GM21825 (cell line): Measurements from ENCODE around the gene TMEM134.

Source experiments
- ATAC-seq: cut with Tn5 transposase; IDR thresholded peaks from one replicate; pipeline ENCODE4 v1.9.1; 2021; ENCODE audit warnings: mild to moderate bottlenecking, moderate library complexity; ENCODE audit not compliant: unreplicated experiment

Gene TMEM134

DNA sequence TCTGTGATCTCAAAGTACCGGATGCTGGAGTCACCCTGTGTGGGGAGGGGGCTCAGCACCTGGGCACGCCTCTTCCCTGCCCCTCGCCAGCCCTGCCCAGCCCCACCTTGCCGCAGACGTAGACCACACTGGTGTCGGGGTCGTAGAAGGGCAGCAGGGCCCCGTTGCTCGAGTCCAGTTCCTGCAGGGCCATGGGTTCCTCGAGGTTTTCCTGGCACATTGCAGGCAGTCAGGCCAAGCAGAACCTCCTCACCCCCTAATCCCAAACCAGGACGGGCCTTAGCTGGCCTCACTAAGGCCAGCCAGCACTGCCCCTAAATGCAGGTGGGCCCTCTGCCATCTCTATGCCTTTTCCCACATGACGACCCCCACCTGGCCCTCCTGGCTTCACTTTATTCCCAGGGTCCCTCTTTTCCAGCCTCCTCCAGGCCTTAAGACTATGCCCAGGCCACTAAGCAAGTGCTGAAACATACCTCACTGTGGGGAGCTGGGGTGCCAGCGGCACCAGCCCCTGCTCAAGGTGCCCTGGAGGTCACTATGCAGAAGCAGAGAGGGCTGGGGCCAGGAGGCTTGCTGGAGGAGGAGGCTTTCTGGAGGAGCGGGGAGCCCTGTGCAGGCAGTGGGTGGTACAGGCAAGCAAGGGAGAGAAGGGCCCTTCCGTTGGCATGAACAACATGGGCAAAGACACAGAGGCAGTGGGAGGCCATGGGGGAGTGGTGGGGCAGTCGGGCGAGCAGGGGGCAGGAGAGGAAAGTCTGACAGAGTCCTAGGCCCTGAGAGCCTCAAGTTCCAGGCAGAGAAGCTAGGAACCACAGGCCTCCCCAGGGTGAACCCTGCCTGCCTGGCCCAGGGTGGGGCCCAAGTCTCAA, 28.6 kb downstream of the TMEM134 start:
- ATAC-seq = no peak

- ATAC-seq = no peak
These were observed 29.5 kb downstream of the TMEM134 start for GRCh38 chr11:67439321-67440228.

DNA sequence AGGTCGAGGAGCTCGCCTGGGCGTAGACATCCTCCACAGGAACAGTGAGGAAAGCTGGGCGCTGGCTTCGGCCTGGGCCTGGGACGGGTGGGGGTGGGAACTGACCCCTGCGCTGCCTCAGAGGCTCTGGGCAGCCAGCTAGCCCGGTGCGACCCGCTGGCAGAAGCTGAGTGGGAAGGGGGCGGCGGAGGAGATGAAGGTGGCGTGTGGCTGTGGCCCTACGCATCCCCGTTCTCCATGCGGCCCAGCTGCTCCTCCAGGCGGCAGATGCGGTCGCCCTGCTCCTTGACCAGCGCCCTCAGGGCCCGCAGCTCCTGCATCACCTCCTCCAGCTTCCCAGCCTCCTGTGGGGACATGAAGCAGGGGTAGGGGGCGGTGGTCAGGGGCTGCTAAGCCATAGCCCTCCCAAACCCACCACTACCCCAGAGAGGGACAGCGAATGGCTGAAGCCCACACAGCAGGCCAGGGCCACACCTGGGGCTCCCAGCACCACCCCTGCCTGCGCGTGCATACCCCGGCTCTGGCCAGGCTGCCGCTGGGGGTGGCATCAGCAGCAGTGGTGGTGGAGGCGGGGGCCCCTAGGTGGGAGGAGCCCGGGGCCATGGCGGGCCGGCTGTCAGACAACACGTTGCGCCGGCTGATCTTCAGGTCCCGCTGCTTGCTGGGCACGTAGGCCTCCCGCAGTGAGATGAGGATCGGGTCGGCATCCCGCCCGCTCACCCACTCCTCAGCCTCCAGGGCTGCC, 30.7 kb downstream of the TMEM134 start:
- no peak for ATAC-seq

GRCh38 chr11:67437809-67438157, 31.3 kb downstream of the TMEM134 start:
- ATAC-seq = no peak

DNA sequence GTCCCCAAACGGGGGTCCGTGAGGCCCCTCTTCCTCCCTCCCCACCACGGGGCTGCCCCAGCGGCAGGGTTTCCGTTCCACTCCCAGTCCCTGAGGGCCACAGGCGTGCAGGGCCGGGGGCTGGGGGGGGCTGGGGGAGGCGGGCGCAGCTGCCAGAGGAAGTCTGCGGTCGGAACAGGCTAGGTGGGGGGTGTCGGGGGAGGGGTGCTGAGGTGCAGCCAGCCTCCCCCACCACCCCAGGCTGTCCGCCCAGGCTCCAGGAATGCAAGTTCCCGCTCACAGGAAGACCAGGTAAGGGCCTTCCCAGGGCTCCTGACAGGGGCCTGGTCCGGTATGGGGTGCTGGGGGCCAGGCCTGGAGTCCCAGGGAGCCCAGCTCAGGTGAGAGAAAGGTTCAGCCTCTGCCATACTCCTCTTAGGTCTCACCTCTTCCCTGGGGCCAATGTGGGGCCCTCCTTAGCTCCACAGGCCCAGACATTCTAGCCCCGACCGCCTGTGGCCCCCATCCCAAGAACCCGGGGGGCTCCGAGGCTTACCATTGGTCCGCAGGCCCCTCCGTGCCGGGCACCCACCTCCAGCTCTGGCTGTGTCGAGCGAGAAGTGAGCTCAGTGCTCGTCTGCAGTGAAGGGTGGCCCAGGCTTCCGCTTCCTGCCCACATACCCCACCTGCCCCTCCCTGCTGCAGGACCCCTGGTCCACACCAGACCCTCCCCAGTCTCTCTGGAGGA, 31.8 kb downstream of the TMEM134 start, which contains the start of gene PTPRCAP:
Gene PTPRCAP, minus strand, starts transcription at position 601 of the 727 bp plus-strand sequence. Its CDS starts 63 bp downstream, at position 538.
- ATAC-seq = no peak

GRCh38 chr11:67436459-67437081, 32.5 kb downstream of the TMEM134 start:
- ATAC-seq = no peak

DNA sequence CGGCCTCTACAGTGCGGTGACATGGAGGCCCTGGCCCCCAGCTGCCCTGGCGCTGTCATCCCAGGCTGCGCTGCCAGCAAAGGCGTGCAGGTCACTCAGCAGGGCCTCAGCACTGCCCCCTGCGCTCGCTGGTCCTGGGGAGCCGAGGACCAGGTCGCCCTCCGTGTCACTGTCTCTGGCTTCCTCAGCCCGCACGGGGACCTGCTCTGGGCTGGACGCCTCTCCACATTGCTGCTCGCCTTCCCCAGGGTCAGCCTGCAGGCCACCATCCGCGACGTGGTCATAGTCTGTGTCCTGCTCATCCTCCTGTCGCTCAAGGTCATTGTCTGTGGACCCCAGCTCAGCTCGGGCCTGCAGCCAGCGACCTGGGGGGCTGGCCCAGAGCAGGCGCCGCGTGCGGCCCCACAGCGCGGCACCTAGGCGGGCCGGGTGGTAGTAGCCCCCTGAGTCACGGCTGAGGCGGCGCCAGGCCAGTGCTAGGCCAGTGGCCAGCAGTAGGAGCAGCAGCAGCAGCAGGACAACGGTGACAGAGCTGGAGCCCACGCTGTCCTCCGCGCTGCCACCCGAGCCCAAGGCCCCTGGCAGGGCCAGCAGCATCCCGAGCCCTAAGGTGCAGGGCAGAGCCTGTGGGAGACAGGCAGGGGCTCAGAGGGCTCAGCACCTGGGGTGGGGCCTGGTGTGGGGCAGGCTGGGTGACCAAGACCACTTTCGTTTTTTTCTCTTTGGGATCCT, 33.2 kb downstream of the TMEM134 start:
- no peak for ATAC-seq

DNA sequence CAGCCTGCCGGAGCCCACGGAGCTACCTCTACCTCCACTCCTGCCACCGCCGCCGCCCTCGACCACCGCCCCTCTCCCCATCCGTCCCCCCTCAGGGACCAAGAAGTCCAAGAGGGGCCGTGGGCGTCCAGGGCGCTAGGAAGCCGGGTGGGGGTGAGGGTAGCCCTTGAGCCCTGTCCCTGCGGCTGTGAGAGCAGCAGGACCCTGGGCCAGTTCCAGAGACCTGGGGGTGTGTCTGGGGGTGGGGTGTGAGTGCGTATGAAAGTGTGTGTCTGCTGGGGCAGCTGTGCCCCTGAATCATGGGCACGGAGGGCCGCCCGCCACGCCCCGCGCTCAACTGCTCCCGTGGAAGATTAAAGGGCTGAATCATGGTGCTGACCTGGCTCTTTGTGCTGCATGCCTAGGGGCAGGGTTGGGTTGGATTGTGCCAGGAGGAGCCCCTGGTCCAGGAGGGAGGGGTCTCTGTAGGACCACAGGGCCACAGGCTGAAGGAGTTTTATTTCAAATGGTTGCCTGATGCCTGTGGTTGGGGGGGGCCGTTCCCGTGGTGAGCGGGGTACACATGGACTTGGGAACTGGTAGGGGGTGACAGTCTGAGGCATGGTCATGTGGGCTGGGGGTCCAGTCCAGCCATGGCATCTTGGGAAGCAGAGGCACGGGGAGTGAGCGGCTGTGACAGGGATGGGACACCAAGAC, 33.9 kb downstream of the TMEM134 start:
- no peak for ATAC-seq

DNA sequence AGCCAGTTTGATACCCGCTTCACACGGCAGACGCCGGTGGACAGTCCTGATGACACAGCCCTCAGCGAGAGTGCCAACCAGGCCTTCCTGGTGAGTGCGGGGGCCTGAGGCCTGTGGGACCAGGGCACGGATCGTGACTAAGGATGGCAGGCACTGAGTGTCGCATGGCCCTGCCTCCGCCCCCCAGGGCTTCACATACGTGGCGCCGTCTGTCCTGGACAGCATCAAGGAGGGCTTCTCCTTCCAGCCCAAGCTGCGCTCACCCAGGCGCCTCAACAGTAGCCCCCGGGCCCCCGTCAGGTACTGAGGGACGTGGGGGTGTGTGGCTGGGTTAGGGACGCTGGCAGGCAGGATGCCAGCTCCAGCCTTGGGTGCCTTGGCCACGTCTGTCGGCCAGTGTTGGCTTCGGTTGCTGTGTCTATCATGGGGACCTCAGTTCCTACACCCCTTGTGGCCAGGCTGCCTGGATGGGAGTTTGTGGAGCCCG, 34.6 kb downstream of the TMEM134 start:
- no peak for ATAC-seq

GRCh38 chr11:67433536-67434394, 35.3 kb downstream of the TMEM134 start:
- ATAC-seq = no peak

- ATAC-seq = no peak
These were observed 36.2 kb downstream of the TMEM134 start for GRCh38 chr11:67432655-67433349.

GRCh38 chr11:67431346-67432249, 37.5 kb downstream of the TMEM134 start:
- no peak for ATAC-seq

GRCh38 chr11:67429722-67430121, 39.3 kb downstream of the TMEM134 start:
- ATAC-seq = no peak

DNA sequence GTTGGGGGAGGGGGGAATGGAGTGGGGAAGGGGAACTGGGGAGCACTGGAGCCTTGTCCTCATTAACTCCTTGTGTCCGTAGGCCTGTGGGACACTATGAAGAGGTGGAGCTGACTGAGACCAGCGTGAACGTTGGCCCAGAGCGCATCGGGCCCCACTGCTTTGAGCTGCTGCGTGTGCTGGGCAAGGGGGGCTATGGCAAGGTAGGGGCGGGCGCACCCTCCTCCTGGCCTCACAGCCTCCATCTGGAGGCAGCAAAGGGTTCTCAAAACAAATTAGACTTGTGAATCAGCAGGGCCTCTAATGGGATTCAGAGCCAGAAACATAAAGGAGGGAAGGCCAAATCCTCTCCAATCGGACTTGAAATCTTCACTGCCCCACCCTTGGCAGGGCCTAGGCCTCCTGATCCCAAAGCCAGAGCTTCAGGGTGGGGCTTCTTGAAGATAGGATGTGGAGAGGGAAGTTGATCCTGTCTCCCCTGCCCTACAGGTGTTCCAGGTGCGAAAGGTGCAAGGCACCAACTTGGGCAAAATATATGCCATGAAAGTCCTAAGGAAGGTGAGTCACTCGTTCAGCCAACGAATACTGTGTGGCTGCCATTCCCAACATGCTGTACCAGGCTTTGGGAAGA, 39.9 kb downstream of the TMEM134 start:
- no peak for ATAC-seq
